Measurements from ENCODE around the gene TMEM100. TPM values are rescaled to one million over a fixed set of nuclear protein-coding genes. Genes with fewer than 3 reads are reported as not detected.
A peak's percentile ranks its signal among the peaks of the same experiment; 100 is the strongest.

The TMEM100 gene
- total and polyA plus RNA-seq, 2 of the 8 experiments (the other 6 are each of a cell fraction or from before 2014, with no cell fraction given): 0.36 to 0.48 TPM

- Histone ChIP-seq H2AK5ac (ENCODE audit: low read depth, low read length) (no peak within 1 kb of the TSS), H4K20me1 (replicated peaks in 1 of 2; ENCODE audit: control insufficient read depth in 1 of 2, insufficient read depth in 2 of 2, low read length in 2 of 2) (no peaks in the 10 kb centered on the region), H3K27ac (ENCODE audit: low read depth, low read length) (no peak within 1 kb of the TSS), H2BK120ac (replicated peaks; ENCODE audit: low read depth, low read length) (no peak within 1 kb of the TSS), H3K27me3 (replicated peaks in 1 of 4; ENCODE audit: control insufficient read depth in 3 of 4, extremely low read depth in 1 of 4, insufficient read depth in 3 of 4, low read length in 3 of 4) (no peaks in the 10 kb centered on the region), H3K4ac (replicated peaks; ENCODE audit: insufficient read length, low read depth, low read length) (no peak within 1 kb of the TSS), H3K4me2 (ENCODE audit: insufficient read depth in 1 of 2, low read depth in 2 of 2, low read length in 2 of 2) (peak within 1 kb of the TSS; percentile 77 to 91), H3K18ac (ENCODE audit: extremely low read depth, low read length) (no peak within 1 kb of the TSS; the same call in 1 of the 2 replicates), H3K79me1 (ENCODE audit: low read depth, low read length) (no peaks in the 10 kb centered on the region), H2BK12ac (ENCODE audit: low read depth, low read length) (no peak within 1 kb of the TSS), H3K23ac (ENCODE audit: insufficient read length) (no peak within 1 kb of the TSS), H3K9ac (replicated peaks in 1 of 4; ENCODE audit: extremely low read depth in 1 of 4, low read depth in 3 of 4, low read length in 3 of 4) (peak within 1 kb of the TSS; percentile 3 to 67 (median 44); a peak in 5 of 7 replicates), H3K79me2 (ENCODE audit: control insufficient read depth in 1 of 2, insufficient read depth in 2 of 2, low read length in 2 of 2) (peaks cover 0 to 3% of the 10 kb centered on the region in 2 experiments; a peak in 1 of 4 replicates), H3K9me3 (ENCODE audit: insufficient read depth in 2 of 2, low read depth in 1 of 2, low read length in 1 of 2) (no peaks in the 10 kb centered on the region), H2AFZ (ENCODE audit: low read length) (peak within 1 kb of the TSS; percentile 95), H3K14ac (ENCODE audit: insufficient read length) (no peak within 1 kb of the TSS), H4K8ac (ENCODE audit: extremely low read depth, insufficient read depth, low read length) (peak within 1 kb of the TSS; percentile 82; the same call in 1 of the 2 replicates), H3K36me3 (ENCODE audit: control insufficient read depth in 2 of 4, insufficient read depth in 4 of 4, low read length in 3 of 4) (no peaks in the 10 kb centered on the region), H3K23me2 (ENCODE audit: low read depth, low read length) (no peaks in the 10 kb centered on the region), H3K56ac (replicated peaks; ENCODE audit: insufficient read length, low read depth, low read length) (no peak within 1 kb of the TSS), H3K4me1 (replicated peaks in 1 of 4; ENCODE audit: control insufficient read depth in 3 of 4, insufficient read depth in 4 of 4, low read length in 3 of 4) (peaks cover 2 to 7% (median 3%) of the 10 kb centered on the region in 4 experiments; a peak in 2 of 7 replicates), H3K4me3 (ENCODE audit: extremely low read depth in 1 of 4, insufficient read depth in 2 of 4, low read depth in 3 of 4, low read length in 4 of 4) (peak within 1 kb of the TSS; percentile 75 to 85 (median 78)), H4K91ac (replicated peaks; ENCODE audit: insufficient read length, low read length) (no peak within 1 kb of the TSS), H2BK20ac (ENCODE audit: low read length) (no peak within 1 kb of the TSS), H4K5ac (ENCODE audit: insufficient read length, low read depth, low read length) (peak within 1 kb of the TSS; percentile 55), H2BK15ac (ENCODE audit: low read length) (no peak within 1 kb of the TSS), H2BK5ac (ENCODE audit: low read depth, low read length) (no peak within 1 kb of the TSS; the same call in 1 of the 2 replicates)
- POLR2A ChIA-PET (ENCODE audit: partially characterized antibody): interaction anchor here (0.8 to 1.2 kb wide), 3 partner anchors 11 to 33 kb away, joined by 3 read pairs; partner anchors contain the start of gene TMEM100
- WGBS, 2 experiments (ENCODE audit: extremely low coverage in 1 of 2, insufficient coverage in 1 of 2, insufficient read length in 1 of 2, insufficient replicate concordance in 2 of 2, low coverage in 1 of 2, low lambda C conversion rate in 2 of 2, missing lambda C conversion rate in 1 of 2): 2% methylated on average over 35 of the region's 53 CpGs; no CpG with 5 or more reads in 1 of the 2 experiments
- peak; percentile 78 to 96 for DNase-seq (ENCODE audit: low read depth in 1 of 2, low spot score in 2 of 2)
- CTCF ChIA-PET (ENCODE audit: partially characterized antibody): interaction anchor here (0.6 to 2.6 kb wide), 14 partner anchors 9 to 255 kb away, joined by 3 to 13 read pairs (median 4); no protein-coding TSS in a partner anchor
- FAIRE-seq: no peak
- TF ChIP-seq RFX5 (IDR thresholded peaks at IDR 0.05; ENCODE audit: borderline replicate concordance, low read depth, low read length): no peak
- peak; percentile 82 for TF ChIP-seq TAF1 (IDR thresholded peaks at IDR 0.05; ENCODE audit: low read depth, low read length)
- TF ChIP-seq EGR1 (IDR thresholded peaks at IDR 0.05; ENCODE audit: borderline replicate concordance, low read depth, low read length): no peak
- TF ChIP-seq NRF1 (IDR thresholded peaks at IDR 0.05; ENCODE audit: low read depth, low read length): no peak
- no peak for TF ChIP-seq RXRA (IDR thresholded peaks at IDR 0.05; ENCODE audit: insufficient read depth, low read depth, low read length)
- TF ChIP-seq SIX5 (IDR thresholded peaks at IDR 0.05; ENCODE audit: low read depth, low read length): no peak
- TF ChIP-seq SAP30 (IDR thresholded peaks at IDR 0.05; ENCODE audit: insufficient read depth, insufficient replicate concordance, low read length): peak; percentile 63
- TF ChIP-seq JUND (IDR thresholded peaks at IDR 0.05; ENCODE audit: low read length): no peak
- TF ChIP-seq HDAC2 (IDR thresholded peaks at IDR 0.05; ENCODE audit: borderline replicate concordance in 1 of 2, low read depth in 2 of 2, low read length in 2 of 2): 0 out of 4 replicates have a peak, but pooled peaks of 1 of the 2 experiments have one; percentile 50
- TF ChIP-seq SUZ12 (IDR thresholded peaks at IDR 0.05; ENCODE audit: low read length): no peak
Measured at GRCh38 chr17:55750750-55751657, 28.3 kb upstream of the TMEM100 start, which contains the start of gene PCTP. Gene PCTP (plus strand): TSS chr17:55751051. CDS start chr17:55751104, 53 bp downstream.

All from H1 (cell line).